H1 (cell line): ENCODE results near the gene SLC52A3. TPM values are rescaled to one million over a fixed set of nuclear protein-coding genes. Genes with fewer than 3 reads are reported as not detected.

Experiments used
- CTCF ChIA-PET: fragments of 300-600 bp; sonication (Branson Sonifier 250); formaldehyde crosslinking; loops from one replicate; lab custom pipeline; 2021; ENCODE audit not compliant: partially characterized antibody; lab: Charles Lee
- POLR2A ChIA-PET: fragments of 300-600 bp; sonication (Branson Sonifier 250); formaldehyde crosslinking; loops from one replicate; lab custom pipeline; 2021; ENCODE audit warnings: inconsistent platforms; ENCODE audit not compliant: partially characterized antibody; lab: Charles Lee
- DNase-seq, 2 experiments: peaks; one replicate each; pipeline versions ENCODE4 v3.0.0 to v3.0.0-alpha.2; 2010 to 2022; ENCODE audit warnings: low spot score in 2 of 2, low read depth in 1 of 2, mixed read lengths in 1 of 2
- FAIRE-seq: peaks from 2 replicates; lab custom pipeline; 2011; peaks lifted over from hg19 to GRCh38; lab: Jason Lieb, UNC
- H2AFZ ChIP-seq: 2 replicates; pipeline ENCODE4 v1.8.1; 2012; ENCODE audit warnings: low read length, inconsistent platforms
- H2AK5ac ChIP-seq: 2 replicates; pipeline ENCODE4 v1.6.1; 2013; ENCODE audit warnings: low read depth, low read length
- H2BK120ac ChIP-seq: replicated peaks from 2 replicates; pipeline ENCODE3; 2013; ENCODE audit warnings: low read depth, low read length, inconsistent platforms
- H2BK12ac ChIP-seq: 2 replicates; pipeline ENCODE4 v1.6.1; 2013; ENCODE audit warnings: low read depth, low read length
- H2BK15ac ChIP-seq: 2 replicates; pipeline ENCODE4 v1.6.1; 2013; ENCODE audit warnings: low read length
- H2BK20ac ChIP-seq: 2 replicates; pipeline ENCODE4 v1.6.1; 2013; ENCODE audit warnings: low read length
- H2BK5ac ChIP-seq: 2 replicates; pipeline ENCODE4 v1.6.1; 2013; ENCODE audit warnings: low read depth, low read length
- H3K14ac ChIP-seq: 2 replicates; pipeline ENCODE4 v1.6.1; 2013; ENCODE audit warnings: inconsistent platforms; ENCODE audit not compliant: insufficient read length
- H3K18ac ChIP-seq: 2 replicates; pipeline ENCODE4 v1.6.1; 2013; ENCODE audit warnings: low read length; ENCODE audit errors: extremely low read depth
- H3K23ac ChIP-seq: 2 replicates; pipeline ENCODE4 v1.6.1; 2013; ENCODE audit warnings: inconsistent platforms; ENCODE audit not compliant: insufficient read length
- H3K23me2 ChIP-seq: 2 replicates; pipeline ENCODE4 v1.6.1; 2013; ENCODE audit warnings: low read depth, low read length
- H3K27ac ChIP-seq: 2 replicates; pipeline ENCODE4 v1.6.1; 2011; ENCODE audit warnings: low read depth, low read length, inconsistent platforms
- H3K27me3 ChIP-seq, 4 experiments: replicated peaks in 1 of 4; 1 replicate in 1 of 4; 2 replicates in 3 of 4; pipeline versions ENCODE4 v1.6.1 to v1.8.1; 2011 to 2013; ENCODE audit warnings: low read length in 3 of 4, mild to moderate bottlenecking in 3 of 4, inconsistent platforms in 2 of 4, mixed read lengths in 2 of 4, moderate library complexity in 1 of 4; ENCODE audit not compliant: control insufficient read depth in 3 of 4, insufficient read depth in 3 of 4; ENCODE audit errors: extremely low read depth in 1 of 4
- H3K36me3 ChIP-seq, 4 experiments: 2 replicates each; pipeline versions ENCODE4 v1.6.1 to v1.8.1; 2011 to 2013; ENCODE audit warnings: mild to moderate bottlenecking in 4 of 4, low read length in 3 of 4, moderate library complexity in 2 of 4, control low read depth in 1 of 4, inconsistent platforms in 1 of 4; ENCODE audit not compliant: insufficient read depth in 4 of 4, control insufficient read depth in 2 of 4
- H3K4ac ChIP-seq: replicated peaks from 2 replicates; pipeline ENCODE3; 2013; ENCODE audit warnings: low read length, low read depth, mixed read lengths, inconsistent platforms; ENCODE audit not compliant: insufficient read length
- H3K4me1 ChIP-seq, 4 experiments: replicated peaks in 1 of 4; 1 replicate in 1 of 4; 2 replicates in 3 of 4; pipeline versions ENCODE4 v1.6.1 to v1.8.1; 2011 to 2013; ENCODE audit warnings: low read length in 3 of 4, inconsistent platforms in 2 of 4, mixed read lengths in 1 of 4; ENCODE audit not compliant: insufficient read depth in 4 of 4, control insufficient read depth in 3 of 4
- H3K4me2 ChIP-seq, 2 experiments: 2 replicates each; pipeline versions ENCODE4 v1.6.1 to v1.8.1; 2011 to 2013; ENCODE audit warnings: low read depth in 2 of 2, low read length in 2 of 2, control low read depth in 1 of 2, inconsistent platforms in 1 of 2, mild to moderate bottlenecking in 1 of 2; ENCODE audit not compliant: insufficient read depth in 1 of 2
- H3K4me3 ChIP-seq, 4 experiments: fragments of 200-600, 300-600 bp in 1 of 4; sonication (generic), shearing (Covaris generic), sonication (Bioruptor Twin) in 1 of 4; 2 replicates each; pipeline versions ENCODE4 v1.5.1 to v1.8.1; 2011 to 2016; ENCODE audit warnings: low read length in 4 of 4, low read depth in 3 of 4, control low read depth in 2 of 4, inconsistent platforms in 2 of 4, mild to moderate bottlenecking in 2 of 4, mixed read lengths in 1 of 4, moderate library complexity in 1 of 4; ENCODE audit not compliant: insufficient read depth in 2 of 4; ENCODE audit errors: extremely low read depth in 1 of 4
- H3K56ac ChIP-seq: replicated peaks from 2 replicates; pipeline ENCODE3; 2013; ENCODE audit warnings: low read depth, mild to moderate bottlenecking, mixed read lengths, low read length, inconsistent platforms; ENCODE audit not compliant: insufficient read length
- H3K79me1 ChIP-seq: 2 replicates; pipeline ENCODE4 v1.6.1; 2013; ENCODE audit warnings: low read depth, low read length, control low read depth
- H3K79me2 ChIP-seq, 2 experiments: 2 replicates each; pipeline versions ENCODE4 v1.6.1 to v1.8.1; 2012 to 2013; ENCODE audit warnings: low read length in 2 of 2, mild to moderate bottlenecking in 2 of 2, inconsistent platforms in 1 of 2; ENCODE audit not compliant: insufficient read depth in 2 of 2, control insufficient read depth in 1 of 2
- H3K9ac ChIP-seq, 4 experiments: replicated peaks in 1 of 4; 1 replicate in 1 of 4; 2 replicates in 3 of 4; pipeline versions ENCODE4 v1.6.1 to v1.8.1; 2011 to 2013; ENCODE audit warnings: low read depth in 3 of 4, low read length in 3 of 4, control low read depth in 2 of 4, mild to moderate bottlenecking in 2 of 4, moderate library complexity in 2 of 4, inconsistent platforms in 1 of 4; ENCODE audit errors: extremely low read depth in 1 of 4
- H3K9me3 ChIP-seq, 2 experiments: 2 replicates each; pipeline versions ENCODE4 v1.6.1 to v1.8.1; 2012 to 2013; ENCODE audit warnings: mild to moderate bottlenecking in 2 of 2, moderate library complexity in 2 of 2, control low read depth in 1 of 2, inconsistent platforms in 1 of 2, low read depth in 1 of 2, low read length in 1 of 2, mixed read lengths in 1 of 2; ENCODE audit not compliant: insufficient read depth in 2 of 2
- H4K20me1 ChIP-seq, 2 experiments: replicated peaks in 1 of 2; 2 replicates each; pipeline versions ENCODE3 to v1.8.1; 2011 to 2013; ENCODE audit warnings: inconsistent platforms in 2 of 2, low read length in 2 of 2, mild to moderate bottlenecking in 1 of 2; ENCODE audit not compliant: insufficient read depth in 2 of 2, control insufficient read depth in 1 of 2
- H4K5ac ChIP-seq: 2 replicates; pipeline ENCODE4 v1.6.1; 2013; ENCODE audit warnings: low read length, low read depth, mixed read lengths, inconsistent platforms; ENCODE audit not compliant: insufficient read length
- H4K8ac ChIP-seq: 2 replicates; pipeline ENCODE4 v1.8.0; 2013; ENCODE audit warnings: mild to moderate bottlenecking, moderate library complexity, low read length, inconsistent platforms; ENCODE audit not compliant: insufficient read depth; ENCODE audit errors: extremely low read depth
- H4K91ac ChIP-seq: replicated peaks from 2 replicates; pipeline ENCODE3; 2013; ENCODE audit warnings: low read length, mixed read lengths, inconsistent platforms; ENCODE audit not compliant: insufficient read length
- WGBS, 2 experiments: shearing (Covaris generic) in 1 of 2; methylation state at CpG; one replicate each; pipeline versions ENCODE4 v1.1.6 to v1.1.7; 2013 to 2015; ENCODE audit warnings: low lambda C conversion rate in 2 of 2, mixed read lengths in 2 of 2, inconsistent platforms in 1 of 2, low coverage in 1 of 2, missing lambda C conversion rate in 1 of 2; ENCODE audit not compliant: insufficient replicate concordance in 2 of 2, insufficient coverage in 1 of 2, insufficient read length in 1 of 2; ENCODE audit errors: extremely low coverage in 1 of 2, missing lambda C conversion rate in 1 of 2; 5-methylcytosine and 5-hydroxymethylcytosine counted together
- polyA plus RNA-seq, 7 experiments: library from polyadenylated mRNA; depleted of rRNA in 3 of 7; stranded (reverse) in 5 of 7; unstranded in 2 of 7; fragments of >200 nt in 5 of 7; fragments of 200-250 nt in 2 of 7; gene quantifications; 1 replicate in 5 of 7; 2 replicates in 1 of 7; 4 replicates in 1 of 7; pipeline versions ENCODE4 v1.2.1 to v1.2.3, GENCODE V29; 2011 to 2013; ENCODE audit warnings: missing spikeins in 2 of 7, mixed read lengths in 2 of 7
- total RNA-seq: library from RNA; stranded (reverse); fragmentation: NEBNext Ultra II Directional; extraction: Animal tissue kit (Norgen Biotek cat#: 25700); gene quantifications from 2 replicates; pipeline ENCODE4 v1.2.1, GENCODE V29; 2021

The SLC52A3 gene
- total and polyA plus RNA-seq, 2 of the 8 experiments (the other 6 are each of a cell fraction or from before 2014, with no cell fraction given): 2.3 to 4.2 TPM

DNA sequence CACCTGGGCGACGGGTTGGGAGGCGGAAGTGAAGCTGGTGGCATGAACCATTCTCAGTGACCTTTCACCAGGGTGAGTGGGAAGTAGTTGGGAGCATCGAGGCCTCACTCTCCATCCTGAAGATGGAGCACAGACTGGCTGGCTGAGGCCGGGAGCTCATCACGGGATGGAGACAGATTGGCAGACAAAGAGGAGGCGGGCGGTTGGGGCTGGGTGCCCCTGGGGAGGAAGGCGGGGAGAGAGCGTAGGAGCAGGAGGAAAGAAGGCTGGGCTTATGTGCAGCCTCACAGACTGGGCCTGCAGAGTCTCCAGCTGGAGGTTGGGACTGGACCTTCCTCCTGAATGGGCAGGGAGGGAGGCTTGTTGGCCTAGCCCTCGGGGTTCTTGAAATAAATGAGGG, 48.5 kb downstream of the SLC52A3 start:
- H2BK120ac ChIP-seq: no peak overlapping the region
- no peak overlapping the region for H3K4ac ChIP-seq
- H3K9me3 ChIP-seq: no peaks in the 10 kb centered on the region
- H4K20me1 ChIP-seq: no peaks in the 10 kb centered on the region
- ChIA-PET CTCF (interaction anchor here (0.6 to 3.4 kb wide), 5 partner anchors 12 to 95 kb away, joined by 3 to 23 read pairs (median 3); no protein-coding TSS in a partner anchor), POLR2A (no interaction called here)
- no peak overlapping the region for H2AK5ac ChIP-seq
- H4K91ac ChIP-seq: no peak overlapping the region
- H2BK5ac ChIP-seq: no peak overlapping the region
- no peak overlapping the region for H3K4me3 ChIP-seq
- H3K27ac ChIP-seq: no peak overlapping the region
- no peak overlapping the region for H3K56ac ChIP-seq
- no peak overlapping the region for H2BK20ac ChIP-seq
- FAIRE-seq: no peak
- H3K23ac ChIP-seq: no peak overlapping the region
- H3K79me1 ChIP-seq: no peaks in the 10 kb centered on the region
- WGBS, 2 experiments: 72% methylated on average over 11 of the region's 11 CpGs; no CpG with 5 or more reads in 1 of the 2 experiments
- H3K27me3 ChIP-seq: peaks cover 0 to 3% (median 0%) of the 10 kb centered on the region in 4 experiments; a peak in 2 of 7 replicates
- no peak overlapping the region for H3K18ac ChIP-seq
- no peak overlapping the region for H2AFZ ChIP-seq
- H3K14ac ChIP-seq: no peak overlapping the region
- no peaks in the 10 kb centered on the region for H3K79me2 ChIP-seq
- peak overlapping the region; percentile 43; the same call in 1 of the 2 replicates for H4K8ac ChIP-seq
- H3K4me1 ChIP-seq: no peaks in the 10 kb centered on the region; a peak in 2 of 7 replicates
- H3K36me3 ChIP-seq: no peaks in the 10 kb centered on the region
- no peak overlapping the region for H4K5ac ChIP-seq
- H2BK12ac ChIP-seq: no peak overlapping the region
- H3K23me2 ChIP-seq: no peaks in the 10 kb centered on the region
- H2BK15ac ChIP-seq: no peak overlapping the region
- DNase-seq: no peak
- H3K4me2 ChIP-seq: no peak overlapping the region
- no peak overlapping the region for H3K9ac ChIP-seq
